ENCODE data around the gene CDHR3.
"Not testable (repeated sequence)": the region's sequence is repeated elsewhere in the genome, so short reads cannot be mapped to it uniquely, and the experiment has no call there.

Gene CDHR3, protein sequence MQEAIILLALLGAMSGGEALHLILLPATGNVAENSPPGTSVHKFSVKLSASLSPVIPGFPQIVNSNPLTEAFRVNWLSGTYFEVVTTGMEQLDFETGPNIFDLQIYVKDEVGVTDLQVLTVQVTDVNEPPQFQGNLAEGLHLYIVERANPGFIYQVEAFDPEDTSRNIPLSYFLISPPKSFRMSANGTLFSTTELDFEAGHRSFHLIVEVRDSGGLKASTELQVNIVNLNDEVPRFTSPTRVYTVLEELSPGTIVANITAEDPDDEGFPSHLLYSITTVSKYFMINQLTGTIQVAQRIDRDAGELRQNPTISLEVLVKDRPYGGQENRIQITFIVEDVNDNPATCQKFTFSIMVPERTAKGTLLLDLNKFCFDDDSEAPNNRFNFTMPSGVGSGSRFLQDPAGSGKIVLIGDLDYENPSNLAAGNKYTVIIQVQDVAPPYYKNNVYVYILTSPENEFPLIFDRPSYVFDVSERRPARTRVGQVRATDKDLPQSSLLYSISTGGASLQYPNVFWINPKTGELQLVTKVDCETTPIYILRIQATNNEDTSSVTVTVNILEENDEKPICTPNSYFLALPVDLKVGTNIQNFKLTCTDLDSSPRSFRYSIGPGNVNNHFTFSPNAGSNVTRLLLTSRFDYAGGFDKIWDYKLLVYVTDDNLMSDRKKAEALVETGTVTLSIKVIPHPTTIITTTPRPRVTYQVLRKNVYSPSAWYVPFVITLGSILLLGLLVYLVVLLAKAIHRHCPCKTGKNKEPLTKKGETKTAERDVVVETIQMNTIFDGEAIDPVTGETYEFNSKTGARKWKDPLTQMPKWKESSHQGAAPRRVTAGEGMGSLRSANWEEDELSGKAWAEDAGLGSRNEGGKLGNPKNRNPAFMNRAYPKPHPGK

DNA sequence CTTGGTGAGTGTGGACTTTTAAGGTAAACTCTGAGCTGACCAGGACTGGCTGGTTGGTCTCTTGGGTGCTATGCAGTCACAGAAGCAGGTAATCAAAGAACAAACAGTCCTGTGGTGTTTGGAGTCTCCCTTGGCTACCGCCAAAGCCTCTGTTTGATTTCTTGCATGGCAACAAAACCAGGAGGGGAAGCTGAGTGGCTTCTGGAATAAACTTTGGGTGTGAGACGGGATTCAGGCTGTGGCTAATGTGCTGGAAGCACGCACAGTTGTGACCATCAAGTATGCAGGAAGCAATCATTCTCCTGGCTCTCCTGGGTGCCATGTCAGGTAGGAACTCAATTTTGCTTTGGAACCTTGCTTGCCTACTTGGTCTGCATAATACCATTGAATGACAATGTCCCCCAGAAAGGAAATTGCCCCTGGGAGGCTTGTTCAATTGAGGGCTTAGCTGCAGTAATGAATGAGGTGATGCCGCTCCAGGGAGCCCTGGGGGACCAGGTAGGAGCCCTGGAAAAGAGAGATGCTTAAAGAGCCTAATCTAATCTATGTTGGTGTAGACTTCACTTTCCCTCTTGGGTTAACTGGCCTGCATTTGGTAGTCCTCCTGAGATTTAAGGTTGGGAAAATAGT lies at the start of gene CDHR3:
TSS of gene CDHR3 (plus strand) at position 227 of the 630 bp plus-strand sequence. CDS start at position 282, 55 bp downstream.
- no peak for DNase-seq

DNA sequence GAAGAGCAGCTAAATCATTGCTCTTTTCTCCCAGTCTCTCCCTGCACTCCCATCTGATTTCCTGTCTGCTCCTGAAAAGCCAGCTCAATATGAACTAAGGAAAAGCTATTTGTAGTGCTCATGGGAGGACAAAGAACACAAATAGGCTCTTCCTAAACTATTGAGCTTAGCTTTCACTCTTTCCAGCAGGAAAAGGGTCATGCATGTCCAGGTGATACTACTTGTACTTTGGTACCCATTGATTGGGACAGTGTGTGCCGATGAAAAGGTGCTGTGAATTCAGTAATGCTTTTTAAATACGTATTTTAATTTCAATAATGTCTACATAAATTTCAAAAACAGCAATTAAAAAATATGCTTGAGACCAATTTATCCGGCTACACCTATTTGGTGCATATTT lies 49.1 kb upstream of the CDHR3 start:
- DNase-seq, result no peak

DNA sequence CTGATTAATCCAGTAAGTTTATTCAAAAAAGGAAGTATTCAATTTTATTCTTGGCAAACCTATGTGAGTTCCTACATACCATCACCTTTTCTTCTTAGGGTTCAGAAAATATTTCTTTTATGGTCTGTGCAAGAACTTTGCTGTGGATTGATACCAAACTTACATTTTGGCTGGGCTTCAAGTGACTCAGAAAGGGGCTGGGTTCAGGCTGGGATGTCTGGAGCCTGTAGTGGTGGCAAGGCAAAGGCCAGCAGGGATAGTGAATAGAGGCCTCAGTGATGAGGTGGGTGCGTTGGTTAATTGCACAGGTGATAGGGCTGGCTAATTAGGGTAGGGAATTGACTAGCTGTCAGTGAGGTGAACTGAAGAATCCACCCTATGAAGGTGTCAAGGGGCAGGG lies 46.5 kb upstream of the CDHR3 start:
- DNase-seq, result no peak

DNA sequence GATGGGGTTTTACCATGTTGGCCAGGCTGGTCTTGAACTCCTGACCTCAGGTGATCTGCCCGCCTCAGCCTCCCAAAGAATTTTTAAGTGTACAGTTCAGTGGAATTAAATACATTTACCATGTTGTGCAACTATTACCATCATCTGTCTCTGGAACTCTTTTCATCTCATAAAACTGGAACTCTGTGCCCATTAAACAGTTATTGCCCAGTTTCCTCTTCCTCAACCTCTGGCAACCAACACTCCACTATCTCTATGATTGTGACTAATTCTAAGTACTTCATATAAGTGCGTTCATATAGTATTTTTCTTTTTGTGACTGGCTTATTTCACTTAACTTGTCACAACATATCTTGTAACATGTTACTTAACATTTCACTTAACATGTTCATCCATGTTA lies 45.4 kb upstream of the CDHR3 start:
- no peak for DNase-seq

DNA sequence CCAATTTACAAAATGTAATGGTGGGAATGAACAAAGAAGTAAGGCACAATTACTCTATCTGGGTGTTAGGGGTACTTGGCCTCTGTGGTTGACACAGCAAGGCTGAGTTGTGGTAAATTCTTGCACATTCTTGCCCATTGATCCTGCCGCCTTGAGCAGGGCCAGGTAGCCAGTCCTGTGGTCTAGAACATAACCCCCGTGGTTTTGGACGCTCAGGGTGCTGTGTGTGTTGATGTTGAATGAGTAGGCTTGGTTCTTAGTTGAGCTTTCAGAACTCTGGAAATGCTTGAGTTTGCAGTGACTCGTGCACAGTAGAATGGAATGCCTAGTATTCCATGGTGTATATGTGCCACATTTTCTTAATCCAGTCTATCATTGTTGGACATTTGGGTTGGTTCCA lies 42.3 kb upstream of the CDHR3 start:
- no peak for DNase-seq

DNA sequence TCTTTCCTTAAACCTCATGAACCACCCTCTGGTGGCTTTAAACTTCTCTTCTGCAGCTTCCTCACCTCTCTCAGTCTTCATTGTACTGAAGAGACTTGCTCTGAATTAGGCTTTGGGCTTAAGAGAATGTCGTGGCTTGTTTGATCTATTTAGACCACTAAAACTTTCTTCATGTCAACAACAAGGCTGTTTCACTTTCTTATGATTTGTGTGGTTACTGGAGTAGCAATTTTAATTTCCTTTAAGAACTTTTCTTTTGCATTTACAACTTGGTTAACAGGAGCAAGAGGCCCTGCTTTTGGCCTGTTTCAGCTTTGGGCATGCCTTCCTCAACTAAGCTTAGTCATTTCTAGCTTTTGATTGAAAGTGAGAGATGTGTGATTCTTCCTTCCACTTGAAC lies 38.1 kb upstream of the CDHR3 start:
- no peak for DNase-seq

DNA sequence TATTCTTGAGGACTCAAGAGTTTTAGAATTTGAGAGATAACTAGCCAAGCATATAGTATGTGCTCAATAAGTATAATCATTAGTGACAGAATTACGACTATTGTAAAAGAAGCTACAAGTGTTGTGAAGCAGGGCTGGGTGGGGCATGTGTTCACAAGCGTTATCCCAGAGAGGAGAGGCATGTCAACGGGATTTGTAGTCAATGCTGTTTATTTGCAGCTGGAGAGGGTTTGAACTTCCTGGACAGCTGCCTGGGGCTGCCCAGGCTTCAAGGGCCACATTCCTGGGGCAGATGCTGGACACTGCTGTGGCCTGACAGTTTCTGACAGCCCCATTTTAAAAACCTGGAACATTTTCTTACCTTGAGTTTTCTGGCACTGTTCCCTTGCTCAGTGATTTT lies 36.9 kb upstream of the CDHR3 start:
- DNase-seq, result no peak

DNA sequence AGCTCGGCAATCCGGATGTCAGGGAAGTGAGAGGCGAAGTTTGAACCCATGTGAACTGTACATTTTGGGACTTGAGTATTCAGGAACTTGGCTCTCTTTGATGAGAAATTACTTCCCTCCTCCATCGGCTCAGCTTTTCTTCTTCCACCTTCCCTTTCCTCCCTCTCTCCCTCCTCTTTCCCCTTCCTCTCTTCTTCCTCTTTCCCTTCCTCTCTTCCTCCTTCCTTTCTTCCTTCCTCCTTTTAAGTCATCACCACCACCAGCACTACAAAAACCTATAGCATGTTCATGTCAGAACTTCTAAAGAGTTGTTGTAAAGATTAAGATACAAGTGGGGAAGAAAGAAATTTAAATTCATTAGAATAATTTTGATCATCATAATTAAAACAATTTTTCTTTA lies 31.9 kb upstream of the CDHR3 start:
- DNase-seq, result no peak

DNA sequence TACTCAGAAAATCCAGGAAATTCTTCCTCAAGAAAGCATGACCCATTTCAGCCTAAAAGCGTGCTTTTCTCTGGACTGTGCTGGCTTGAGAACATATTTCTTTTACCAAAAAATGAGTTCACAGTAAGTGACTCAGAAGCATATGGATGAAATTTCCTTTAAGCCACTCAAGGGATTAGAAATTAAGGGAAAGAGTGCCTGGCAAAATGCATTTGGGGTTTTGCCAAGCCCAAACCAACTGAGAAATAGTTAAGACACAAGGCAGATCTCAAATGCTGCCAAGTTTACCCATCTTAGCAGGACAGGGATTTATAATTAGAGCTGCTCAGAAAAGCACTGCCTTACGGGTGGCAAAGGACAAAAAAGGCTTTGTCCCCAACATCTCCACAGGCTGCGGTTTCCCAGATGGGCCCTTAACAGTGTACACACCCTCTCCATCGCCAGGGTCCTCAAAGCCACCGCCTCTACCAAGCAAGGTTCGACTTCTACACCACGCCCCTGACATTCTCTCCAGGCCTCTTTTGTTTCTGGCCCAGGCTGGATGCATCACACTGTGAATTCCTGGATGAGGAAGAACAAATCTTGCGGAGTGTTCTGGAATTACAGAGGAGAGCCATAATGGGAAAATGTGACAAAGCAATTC lies 30.1 kb upstream of the CDHR3 start:
- DNase-seq, result no peak

DNA sequence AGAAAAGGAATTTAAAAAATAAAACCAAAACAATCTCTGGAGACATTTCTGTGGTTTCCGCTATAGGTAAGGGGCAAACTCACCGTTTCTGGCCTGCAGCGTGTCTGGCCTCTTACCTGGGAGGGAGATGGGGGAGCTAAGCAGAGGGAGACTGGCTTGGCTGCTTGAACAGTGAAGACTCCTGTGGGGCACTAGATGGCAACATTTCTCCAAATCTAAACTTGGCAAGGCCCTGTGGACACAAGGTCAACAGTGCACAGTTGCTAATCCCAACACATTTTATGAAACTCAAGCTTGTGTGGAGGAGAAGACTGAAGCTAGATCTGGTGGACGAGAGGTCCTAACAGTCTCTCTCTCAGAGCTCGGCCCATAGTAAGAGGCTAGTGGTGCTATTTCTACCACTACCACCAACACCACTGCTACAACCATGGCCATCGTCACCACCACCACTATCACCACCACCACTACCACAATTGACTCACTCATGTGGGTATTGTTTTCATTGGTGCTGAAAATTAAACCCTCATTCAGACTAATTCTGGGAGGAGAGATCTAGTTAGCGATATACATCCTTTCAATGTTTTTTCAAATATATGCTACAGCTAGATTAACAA lies 28.4 kb upstream of the CDHR3 start:
- no peak for DNase-seq

DNA sequence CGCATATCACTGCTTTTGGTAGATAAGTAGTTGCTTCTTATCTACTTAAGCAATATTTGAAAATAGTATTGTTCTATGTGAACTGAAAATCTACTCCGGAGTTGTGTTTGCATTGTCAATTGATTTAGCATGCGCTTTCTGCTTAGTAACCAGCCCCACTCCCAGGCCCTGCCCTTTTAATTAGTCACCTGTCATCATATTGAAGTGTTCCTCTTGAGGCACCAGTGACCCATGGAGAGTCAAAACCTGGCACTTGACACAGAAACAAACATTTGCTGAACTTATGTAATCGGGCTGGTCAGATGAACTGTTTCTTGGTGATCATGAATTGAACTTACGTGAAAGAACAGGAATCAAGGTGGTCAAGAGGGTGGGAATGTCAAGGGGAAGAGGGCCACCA lies 27.8 kb upstream of the CDHR3 start:
- DNase-seq, result no peak

DNA sequence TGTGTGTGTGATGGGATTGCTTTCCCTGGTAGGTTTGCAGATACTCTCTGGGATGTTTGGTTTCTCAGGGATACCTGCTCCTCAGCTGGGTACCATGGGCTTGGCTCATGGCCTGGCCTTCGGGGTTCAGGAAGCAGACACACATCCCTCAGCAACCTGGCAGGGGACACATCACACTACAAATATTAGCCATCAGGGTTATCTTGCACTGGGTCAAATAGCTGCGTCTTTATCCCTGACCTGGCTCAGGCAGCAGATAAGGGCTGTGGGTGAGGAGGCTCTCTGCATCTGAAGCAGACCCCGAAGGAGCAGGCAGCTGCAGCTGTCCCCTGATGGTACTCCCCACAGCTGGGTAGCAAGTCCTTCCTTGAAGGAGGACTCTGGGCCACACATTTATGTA lies 25.7 kb upstream of the CDHR3 start:
- DNase-seq, result no peak

DNA sequence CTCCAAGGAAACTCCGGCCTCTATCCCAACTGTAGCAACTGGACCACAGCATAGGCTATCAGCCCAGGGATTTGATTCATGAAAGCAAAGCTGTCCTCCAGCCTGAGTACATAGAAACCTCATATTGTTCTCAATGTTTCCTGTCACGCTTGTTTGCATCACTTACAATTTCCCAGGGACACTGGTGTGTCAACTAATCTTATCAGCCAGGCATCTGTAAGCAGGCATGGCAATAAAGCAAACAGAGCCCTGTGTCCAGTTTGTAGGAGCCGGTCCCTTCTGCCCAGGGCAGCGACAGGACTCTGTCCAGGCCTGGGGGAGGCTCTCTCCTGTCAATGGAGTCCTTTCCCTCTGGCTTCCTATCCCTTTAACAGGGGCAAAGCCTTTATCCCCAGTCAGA lies 23.0 kb upstream of the CDHR3 start:
- no peak for DNase-seq

DNA sequence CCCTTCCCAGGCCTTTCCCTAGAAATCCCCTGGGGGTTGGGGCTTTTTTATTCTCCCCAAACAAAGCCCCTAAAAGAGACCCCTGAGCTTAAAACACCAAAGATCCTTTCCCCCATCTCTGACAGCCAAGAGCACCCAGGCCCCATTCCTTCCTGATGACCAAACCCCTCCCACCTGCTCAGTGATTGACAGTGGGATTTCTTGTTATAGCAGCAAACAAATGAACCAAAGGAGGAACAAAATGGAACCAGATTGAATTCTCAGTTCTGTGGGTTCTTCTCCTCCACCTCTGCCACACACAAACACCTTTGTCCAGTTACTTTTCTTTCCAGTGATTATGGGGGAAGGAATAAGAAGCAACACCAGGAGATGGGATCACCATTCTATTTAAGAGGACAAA lies 21.5 kb upstream of the CDHR3 start:
- no peak for DNase-seq

DNA sequence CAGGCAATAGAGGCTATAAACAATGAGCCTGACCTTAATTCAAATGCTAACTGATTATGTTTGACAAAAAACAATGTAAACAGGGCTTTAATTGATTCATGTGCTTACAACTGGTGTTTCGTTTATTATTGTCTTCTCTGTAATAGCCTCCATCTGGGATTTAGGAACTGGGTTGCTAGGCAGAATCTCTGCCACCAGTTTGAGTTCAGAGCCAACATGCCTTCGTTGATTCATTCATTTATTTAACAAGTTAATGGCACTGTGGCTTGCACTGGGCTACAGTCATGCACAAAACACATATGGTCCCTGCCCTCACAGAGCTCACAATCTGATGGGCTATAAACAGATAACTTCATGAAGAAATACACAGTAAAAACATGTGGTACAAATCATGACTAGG lies 19.6 kb upstream of the CDHR3 start:
- no peak for DNase-seq

DNA sequence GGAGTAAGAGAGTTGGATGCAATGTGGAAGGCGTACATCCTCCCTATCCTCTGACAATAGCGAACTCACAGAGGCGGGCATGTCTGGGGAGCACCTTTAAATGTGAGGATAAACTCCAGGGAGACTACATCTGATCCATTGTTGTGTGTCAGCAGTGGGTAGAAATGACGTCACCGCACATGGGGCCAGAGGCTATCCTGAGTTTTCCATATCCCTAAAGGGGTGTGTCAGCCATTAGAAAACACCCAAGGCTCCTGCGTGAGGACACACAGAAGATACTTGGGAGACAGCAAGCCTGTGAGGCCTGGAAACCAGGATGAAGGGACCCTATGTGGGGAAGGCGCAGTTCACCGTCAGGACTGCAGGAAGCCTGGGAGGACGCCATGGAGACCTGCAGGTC lies 17.2 kb upstream of the CDHR3 start:
- DNase-seq, result no peak

DNA sequence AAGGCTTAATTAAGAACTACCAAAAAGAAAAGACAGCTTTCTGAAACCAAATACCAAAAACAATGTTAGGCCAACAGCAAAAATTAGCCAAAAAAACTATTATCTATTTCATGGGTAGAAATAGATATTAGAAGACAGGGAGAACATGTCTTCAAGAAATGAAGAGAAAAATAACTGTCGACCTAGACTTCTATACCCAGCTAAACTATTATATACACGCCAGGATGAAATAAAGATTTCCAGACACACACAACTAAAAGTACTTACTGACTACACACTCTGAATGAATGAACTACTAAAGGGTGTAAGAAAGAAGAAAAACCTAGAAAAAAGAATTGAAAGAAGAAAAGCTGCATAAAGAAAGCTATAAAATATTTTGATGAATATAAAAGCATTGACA lies 11.5 kb upstream of the CDHR3 start:
- no peak for DNase-seq

DNA sequence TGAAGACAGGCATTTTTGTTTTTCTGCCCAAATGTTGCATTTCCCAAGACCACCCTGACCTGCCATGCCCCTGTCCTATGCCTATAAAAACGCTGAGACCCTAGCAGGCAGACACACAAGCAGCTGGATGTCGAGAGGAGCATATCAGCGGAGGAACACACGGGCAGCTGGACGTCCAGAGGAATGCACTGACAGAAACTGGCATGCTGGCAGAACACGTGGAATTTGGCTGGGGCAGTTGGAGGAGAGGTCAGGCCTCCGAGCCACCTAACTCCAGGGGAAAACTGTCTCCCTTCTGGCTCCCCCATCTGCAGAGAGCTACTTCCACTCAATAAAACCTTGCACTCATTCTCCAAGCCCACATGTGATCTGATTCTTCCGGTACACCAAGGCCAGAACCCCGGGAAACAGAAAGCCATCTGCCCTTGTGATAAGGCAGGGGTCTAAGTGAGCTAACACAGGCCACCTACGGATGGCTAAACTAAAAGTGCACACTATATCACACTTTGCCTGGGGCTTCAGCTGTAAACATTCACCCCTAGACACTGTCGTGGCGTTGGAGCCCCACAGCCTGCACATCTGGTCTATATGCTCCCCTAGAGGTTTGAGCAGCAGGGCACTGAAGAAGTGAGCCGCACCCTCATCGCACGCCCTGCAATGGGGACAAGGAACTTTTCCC lies 10.0 kb upstream of the CDHR3 start:
- no peak for DNase-seq

DNA sequence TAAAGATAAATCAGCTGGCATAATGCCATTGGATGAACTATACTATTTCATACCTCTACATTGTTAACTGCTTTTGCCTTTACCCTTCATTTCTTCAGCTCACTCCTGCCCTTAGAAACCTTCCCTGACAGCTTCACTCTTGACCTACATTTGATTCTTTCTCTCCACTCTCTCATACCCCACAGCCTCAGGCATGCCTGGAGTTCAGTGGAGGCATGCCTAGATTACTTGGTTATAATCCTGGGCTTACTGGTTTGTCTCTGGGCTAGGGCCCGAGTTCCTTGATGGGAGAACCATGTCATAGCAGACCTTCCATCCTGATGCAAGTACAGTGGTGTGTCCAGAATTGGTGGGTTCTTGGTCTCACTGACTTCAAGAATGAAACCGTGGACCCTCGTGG lies 8.4 kb upstream of the CDHR3 start:
- DNase-seq, result no peak

DNA sequence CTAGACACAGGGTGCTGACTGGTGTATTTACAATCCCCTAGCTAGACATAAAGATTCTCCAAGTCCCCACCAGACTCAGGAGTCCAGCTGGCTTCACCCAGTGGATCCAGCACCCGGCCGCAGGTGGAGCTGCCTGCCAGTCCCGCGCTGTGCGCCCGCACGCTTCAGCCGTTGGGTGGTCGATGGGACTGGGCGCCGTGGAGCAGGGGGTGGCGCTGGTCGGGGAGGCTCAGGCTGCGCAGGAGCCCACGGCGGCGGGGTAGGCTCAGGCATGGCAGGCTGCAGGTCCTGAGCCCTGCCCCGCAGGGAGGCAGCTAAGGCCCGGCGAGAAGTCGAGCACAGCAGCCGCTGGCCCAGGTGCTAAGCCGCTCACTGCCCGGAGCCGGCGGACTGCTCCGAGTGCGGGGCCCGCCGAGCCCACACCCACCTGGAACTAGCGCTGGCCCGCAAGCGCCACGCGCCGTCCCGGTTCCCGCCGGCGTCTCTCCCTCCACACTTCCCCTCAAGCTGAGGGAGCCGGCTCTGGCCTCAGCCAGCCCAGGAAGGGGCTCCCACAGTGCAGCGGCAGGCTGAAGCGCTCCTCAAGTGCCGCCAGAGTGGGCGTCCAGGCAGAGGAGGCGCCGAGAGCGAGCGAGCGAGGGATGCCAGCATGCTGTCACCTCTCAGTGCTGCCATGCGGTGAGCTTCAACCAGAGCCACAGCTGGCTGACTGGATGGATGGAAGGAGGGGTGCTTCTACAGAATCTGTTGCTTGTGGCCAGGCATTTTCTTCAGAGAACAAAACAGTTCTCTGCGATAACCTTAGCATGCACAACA lies 7.2 kb upstream of the CDHR3 start:
- DNase-seq, result not testable (repeated sequence)

DNA sequence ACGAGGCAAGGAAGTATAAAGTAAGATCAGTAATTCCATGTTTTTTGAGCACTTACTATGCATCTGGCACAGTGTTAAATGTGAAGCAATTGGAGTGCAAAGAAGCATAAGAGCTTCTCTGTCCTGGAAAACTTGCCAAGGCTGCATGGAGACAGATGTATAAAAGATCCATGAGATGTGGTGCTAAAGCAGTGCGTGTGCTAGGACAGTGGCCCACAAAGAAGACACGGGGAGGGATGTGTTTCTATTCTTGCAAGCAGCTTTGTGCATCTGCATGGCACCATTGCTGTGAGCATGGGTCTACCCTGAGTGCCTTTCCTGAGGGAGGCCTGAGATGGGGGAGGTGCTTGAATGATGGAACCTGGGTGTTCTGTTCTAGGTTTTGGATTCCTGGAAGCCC lies 5.1 kb upstream of the CDHR3 start:
- DNase-seq, result no peak
